GM21576 (cell line): ENCODE results near the gene NDUFS6.
"Not testable (repeated sequence)": the region's sequence is repeated elsewhere in the genome, so short reads cannot be mapped to it uniquely, and the experiment has no call there.

Experiments
- ATAC-seq: cut with Tn5 transposase; IDR thresholded peaks from one replicate; pipeline ENCODE4 v1.9.1; 2021; ENCODE audit warnings: mild to moderate bottlenecking, moderate library complexity; ENCODE audit not compliant: unreplicated experiment

NDUFS6 gene

DNA sequence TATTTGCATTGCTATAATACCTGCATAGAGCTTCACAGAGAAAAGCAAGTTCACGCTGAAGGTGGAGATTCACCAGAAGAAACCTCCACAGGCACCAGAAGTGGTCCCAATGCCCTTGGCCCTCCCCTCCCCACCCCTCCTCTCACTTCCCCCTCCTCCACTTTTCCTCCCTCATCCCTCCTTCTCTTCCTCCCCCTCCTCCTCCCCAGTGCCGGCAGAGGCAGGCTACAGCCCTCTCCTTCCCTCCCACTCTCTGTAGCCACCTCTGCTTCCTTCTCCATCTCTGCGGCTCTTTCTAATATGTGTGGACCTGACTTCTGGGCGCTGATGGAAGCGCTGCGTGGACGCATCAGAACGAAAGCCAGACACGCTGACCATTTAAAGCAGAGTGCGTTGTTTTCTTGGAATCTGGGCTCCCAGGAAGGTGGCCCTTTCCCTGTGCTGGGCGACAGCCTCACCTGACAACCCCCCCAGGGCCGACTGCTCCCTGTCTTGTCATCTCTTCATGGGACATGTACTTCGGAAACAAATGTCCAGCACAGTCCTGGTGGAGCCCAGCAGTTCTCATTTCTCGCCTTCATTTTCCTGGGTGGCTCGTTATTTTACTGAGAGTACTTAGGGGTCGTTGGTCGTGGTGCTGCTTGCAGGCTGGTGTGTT lies 29.5 kb downstream of the NDUFS6 start:
- ATAC-seq = no peak

DNA sequence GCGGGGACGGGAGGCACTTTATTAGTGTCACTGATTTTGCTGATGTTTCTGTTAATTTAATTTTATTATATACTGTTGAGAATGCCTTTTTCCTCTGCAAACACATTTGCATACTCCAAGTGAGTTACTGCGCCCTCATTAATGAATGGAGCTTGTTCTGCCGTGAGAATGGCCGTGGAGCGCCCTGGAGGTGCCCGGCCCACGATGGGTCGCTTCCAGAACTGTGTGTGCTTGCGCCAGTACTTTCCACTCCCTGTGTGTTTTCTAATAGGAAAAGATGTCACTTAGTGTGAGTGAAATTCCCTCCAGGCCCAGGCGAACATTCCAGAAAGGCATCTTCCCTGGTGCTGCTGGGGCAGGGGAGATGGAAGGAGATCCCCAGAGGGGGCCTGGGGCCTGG lies 30.1 kb downstream of the NDUFS6 start:
- ATAC-seq = no peak

DNA sequence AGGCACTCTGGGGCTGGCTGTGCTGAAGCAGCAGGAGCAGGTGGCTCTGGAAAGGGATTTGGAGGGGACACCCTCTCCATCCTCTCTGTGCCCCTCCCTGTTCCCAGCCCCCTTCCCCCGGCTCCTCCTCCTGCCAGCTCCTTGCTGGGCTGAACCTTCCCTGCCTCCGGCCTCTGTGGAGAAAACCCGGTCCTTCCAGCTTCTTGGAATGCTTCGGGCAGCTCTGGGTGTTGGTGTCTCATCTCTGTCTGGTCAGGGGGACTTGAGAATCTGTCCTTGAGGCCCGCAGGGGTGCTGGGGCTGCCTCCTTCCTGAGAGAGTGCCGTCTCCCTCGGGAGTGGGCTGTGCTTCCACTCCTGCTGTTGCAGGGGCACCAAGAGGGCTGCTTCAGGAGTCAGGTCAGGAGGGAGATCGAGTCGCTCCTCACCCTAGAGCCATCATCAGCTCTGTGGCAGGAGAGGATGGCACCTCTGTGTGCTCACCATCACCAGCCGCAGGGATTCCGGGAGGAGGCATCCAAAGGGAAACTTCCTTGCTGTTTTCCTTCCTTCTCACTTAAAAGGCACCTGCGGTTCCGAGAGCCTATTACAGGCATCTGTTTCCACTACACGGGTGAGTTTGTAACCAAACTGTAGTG lies 30.6 kb downstream of the NDUFS6 start:
- ATAC-seq = no peak

DNA sequence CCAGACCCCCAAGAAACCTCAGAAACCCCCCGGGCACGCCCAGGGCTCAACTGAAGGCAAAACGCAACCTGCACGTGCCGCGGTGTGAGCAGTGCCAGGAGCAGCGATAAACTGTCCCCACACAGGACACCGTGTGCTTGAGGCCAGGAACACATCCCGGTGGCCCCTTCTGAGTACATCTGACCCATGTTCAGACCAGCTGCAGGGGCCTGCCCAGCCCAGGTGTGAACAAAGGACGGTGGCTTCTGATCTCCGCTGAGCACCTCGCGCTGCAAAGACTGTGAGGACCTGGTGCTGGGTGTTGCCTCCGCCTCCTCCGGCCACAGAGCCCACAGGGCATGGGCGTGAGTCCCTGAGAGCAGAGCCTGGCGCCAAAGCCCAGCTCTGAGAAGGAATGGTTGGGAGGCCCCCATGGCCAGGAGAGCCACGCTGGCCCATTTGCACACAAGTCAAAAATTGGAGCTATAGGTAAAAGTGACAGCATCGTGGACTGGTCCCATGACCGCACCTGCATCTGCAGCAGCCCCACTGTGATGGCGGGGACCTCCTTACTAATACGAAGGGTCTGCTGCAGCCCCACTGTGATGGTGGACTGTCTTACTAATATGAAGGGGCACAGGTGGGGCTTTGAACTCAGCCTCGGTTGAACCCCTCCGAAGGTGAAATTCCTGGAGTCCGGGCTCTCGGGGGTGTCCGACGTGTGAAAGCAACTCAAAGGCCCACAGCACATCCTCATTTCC lies 31.5 kb downstream of the NDUFS6 start:
- ATAC-seq = no peak

DNA sequence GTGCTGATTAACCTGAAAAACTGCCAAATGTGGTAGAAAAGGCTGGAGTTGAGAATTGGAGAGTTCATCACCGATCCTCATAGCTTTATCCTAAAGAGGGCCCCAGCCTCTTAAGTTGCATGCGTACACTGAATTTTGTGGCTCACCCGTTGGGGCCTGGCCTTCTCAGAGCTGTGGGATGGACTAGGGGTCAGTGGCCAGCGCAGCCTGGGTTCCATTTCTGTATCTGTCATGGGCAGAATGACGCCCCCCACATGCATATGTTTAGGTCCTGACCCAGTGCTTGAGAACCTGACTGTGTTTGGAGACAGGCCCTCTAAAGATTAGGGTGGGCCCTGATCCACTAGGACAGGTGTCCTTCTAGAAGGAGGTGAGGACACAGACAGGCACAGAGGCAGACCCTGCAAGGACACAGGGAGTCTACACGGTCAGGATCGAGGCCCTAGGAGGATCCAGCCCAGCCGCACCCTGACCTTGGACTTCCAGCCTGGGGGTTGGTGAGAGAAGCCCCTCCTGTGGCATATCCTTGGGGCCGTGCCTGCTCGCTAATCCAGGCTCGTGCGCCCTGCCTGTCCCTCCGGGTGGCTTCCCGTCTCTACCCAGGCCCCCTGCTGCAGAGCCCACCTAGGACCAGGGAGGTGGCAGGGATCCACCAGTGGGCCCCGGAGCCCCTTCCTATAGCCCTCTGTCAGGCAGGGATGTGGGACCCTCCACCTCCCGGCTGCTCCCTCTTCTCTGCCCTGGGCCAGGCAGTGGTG lies 32.2 kb downstream of the NDUFS6 start:
- no peak for ATAC-seq

DNA sequence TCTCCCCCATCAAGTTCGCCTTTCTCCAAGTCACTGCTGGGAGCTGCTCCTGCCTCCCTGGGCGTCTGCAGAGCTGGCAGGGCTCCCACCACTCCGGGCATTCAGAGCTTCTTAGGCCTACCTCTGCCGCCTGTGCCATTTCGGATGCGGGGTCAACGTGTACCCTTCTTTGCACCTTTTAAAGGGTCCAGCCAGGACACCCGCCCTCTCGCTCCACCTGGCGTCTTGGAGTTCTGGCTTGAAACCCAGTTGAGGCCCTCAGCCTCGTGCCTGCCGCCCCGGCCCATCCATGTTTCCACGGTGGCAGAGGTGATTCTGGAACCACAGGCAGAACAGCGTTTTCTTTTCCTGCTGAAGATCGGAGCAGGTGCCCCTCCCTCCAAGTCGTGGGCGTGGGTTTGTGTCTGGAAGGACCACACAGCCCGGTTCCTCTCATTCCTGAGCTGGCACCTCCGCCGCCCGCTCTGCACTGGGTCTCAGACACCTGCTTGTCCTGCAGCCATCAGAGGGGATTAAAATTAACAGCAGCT lies 32.9 kb downstream of the NDUFS6 start:
- no peak for ATAC-seq

DNA sequence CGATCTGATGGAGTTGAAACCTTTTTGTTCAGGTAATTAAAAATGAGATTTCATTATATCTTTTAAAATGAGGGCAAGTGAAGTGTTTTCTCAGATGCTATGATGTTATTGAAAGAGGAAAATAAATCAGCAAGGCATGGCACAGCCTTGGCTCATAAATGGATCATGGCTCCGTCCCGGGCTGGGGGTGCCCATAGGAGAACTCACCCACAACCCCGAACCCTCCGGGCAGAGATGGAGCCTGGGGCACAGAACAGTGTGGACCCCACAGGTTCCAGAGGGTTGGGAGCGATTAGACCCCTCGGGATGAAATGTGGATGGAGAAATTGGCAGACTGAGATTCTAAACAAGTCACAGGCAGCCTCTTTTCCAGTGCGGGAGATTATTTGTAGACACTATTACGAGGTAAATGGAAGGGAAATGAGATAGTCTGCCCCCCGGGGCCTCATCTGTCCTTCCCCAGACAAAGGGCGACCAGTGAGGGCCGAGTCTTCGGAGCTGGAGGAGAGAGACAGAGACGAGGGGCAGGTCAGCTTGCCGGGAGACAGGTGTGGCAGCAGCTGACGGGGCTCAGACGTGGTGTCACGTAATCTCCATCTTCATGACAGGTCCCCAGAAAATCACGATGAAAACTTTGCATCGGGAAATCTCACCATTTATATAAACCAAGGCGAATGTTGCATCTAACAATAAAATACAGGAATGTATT lies 33.7 kb downstream of the NDUFS6 start:
- ATAC-seq = no peak

DNA sequence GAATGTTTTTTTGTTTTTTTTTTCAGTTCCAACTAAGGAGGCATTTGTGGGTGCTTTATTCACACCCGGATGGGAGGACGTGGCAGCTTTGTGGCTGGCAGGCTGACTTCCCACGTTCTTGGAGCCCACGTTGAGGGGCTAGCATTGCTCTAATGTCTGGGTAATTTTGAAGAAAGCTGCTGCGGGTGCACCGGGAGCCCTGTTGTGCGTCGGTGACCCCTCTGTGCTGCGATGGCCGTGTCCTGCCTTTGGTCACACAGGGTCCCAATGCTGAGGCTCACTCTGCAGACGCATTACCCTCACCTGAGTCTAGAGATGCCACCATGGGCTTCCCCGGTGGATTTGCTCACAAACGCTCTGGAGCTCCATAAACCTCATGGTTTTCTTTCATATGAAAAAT lies 34.2 kb downstream of the NDUFS6 start:
- no peak for ATAC-seq

DNA sequence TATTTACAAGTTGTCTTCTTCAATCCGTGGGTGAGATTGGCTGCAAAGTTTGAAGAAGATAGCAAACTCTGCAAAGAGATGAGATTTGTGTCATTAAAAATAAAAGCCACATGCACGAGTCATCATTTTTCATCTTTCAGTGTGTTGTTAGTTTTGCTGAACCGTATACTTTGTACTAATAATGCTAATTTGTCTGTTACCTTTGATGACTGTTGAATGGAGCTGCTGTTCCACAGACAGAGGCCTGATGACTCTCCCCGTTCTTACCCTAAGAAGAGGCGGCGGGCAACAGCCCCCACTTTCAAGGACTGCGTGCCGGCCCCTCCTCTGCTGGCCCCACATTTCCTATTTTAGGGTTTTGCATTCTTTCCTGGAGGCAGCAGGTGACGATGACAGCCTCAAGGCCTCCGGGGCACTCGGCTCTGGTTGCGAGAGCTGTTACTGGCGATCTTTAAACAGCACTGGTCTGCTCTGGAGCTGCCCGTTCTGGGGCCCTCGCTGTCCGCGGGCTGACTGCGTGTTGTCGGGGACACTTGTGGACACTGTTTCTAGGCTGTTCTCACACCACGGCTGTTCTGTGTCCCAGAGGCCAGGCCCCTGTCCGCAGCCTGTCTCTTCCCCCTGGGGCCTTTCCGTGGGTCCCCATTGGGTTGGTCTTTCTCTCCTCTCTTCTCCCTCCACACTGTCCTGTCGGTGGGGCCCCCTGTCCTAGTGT lies 35.1 kb downstream of the NDUFS6 start:
- no peak for ATAC-seq

DNA sequence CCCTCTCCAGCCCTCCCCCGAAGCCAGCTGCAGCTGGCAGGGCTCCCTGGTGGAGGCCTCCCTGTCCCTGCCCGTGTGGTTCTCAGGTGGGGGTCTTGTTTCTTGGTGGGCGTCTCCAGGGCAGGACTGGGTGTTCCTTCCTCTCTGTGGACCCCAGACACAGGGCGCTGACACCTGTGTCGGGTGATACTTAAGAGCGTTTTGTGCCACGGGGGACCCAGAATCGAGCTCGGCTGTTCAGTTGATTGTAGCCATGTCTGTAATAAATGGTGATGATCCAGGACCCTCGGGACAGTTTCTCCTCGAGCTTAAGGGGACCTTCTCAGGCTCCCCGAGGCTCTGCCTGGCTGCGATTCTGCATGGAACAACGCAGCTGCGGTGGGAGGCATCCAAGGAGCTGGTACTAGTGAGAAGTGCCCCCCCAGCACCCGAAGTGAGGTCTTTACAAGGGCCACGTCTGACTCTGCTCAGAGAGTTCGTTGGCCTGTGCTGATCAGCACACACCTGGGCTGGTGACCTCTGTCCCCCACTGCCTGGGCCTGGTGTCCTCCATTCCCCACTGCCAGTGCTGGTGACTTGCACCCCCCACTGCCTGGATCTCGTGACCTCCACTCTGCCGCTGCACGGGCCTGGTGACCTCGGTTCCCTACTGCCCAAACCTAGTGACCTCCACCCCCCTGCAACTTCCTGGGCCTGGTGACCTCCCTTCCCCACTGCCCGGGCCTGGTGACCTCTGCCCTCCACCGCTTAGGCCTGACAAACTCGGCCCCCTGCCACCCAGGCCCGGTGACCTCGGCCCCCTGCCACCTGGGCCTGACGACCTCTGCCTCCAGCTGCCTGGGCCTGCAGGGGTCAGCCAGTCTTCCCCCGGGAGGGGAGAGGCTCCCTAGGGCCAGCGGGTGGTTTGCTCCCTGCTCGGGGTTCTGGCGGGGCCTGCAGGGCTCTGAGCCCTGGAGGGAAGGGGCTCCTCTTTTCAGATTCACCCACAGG lies 36.0 kb downstream of the NDUFS6 start:
- no peak for ATAC-seq

DNA sequence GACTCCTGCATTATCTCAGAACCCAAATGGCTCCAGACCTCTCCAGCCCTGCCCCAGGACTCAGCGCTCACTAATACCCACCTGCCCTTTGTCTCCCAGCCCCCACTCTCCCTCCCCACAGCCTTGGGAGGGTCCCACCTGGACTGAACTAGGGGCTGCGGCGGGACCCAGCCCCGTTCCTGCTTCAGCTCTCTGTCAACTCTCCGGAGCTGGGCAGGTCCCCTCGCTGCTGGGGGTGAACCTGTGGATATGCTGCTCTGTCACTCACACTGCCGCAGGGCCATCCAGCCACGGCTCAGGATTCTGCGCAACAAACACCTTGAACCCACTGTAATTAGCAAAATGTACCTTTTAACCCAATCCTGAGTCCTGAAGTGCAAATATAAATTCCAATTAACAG lies 36.8 kb downstream of the NDUFS6 start:
- ATAC-seq = no peak

DNA sequence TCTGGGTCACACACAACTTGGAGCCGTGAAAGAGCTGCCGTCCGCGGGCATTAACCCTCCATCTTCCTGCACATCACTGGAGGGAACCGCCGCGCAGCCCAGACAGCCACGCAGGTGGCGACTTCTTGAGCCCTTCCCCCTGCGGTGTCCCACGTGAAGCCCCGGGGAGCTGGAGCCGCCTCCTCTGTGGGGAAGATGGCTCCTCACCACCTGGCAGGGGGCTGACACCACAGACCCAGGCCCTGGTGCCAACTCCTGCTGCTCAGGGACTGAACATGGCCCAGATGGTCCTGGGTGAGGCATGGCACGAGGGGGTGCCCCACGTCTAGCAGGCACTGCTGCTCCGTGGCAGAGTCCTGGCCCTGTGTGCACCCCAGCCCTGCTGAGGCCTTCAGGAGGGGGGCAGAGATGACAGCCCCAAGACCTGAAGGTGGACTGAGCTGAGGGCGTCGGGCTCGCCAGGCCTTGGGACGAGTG lies 38.9 kb downstream of the NDUFS6 start:
- no peak for ATAC-seq

DNA sequence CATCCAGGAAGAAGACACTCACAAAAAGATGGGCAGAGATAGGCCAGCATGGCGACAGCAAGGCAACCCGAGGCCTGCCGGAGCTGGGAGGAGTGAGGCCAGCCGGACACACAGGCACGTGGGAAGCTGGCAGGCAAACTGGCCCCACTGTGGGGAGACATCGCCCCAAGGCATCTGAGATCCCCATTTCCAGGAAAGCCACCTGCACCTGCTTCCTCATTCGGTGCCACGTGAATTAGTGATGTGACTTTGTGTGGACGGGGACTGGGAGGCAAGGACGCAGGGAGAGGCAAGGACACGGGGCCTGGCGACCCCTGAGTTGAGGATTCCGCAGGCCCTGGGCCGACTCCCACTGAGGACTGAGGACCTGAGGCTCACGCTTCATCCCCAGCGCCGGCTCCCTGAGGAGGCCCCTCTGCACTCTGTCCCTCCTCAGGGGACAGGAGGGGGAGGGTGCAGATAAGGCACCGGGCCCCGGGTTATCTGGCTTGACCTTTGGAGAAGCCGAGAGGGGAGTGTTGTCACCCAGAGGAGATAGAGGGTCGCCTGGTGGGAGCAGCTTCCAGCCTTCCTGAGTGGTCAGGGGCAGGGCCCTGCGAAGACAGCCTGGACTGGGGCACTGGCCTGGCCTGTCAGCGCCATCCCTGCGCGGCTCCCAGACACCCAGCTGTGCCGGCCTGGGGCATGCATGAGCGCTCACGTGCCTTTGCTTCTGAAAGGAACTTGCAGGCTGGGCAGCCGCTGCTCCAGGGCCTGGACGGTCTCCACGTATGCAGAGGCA lies 39.7 kb downstream of the NDUFS6 start:
- ATAC-seq = no peak

DNA sequence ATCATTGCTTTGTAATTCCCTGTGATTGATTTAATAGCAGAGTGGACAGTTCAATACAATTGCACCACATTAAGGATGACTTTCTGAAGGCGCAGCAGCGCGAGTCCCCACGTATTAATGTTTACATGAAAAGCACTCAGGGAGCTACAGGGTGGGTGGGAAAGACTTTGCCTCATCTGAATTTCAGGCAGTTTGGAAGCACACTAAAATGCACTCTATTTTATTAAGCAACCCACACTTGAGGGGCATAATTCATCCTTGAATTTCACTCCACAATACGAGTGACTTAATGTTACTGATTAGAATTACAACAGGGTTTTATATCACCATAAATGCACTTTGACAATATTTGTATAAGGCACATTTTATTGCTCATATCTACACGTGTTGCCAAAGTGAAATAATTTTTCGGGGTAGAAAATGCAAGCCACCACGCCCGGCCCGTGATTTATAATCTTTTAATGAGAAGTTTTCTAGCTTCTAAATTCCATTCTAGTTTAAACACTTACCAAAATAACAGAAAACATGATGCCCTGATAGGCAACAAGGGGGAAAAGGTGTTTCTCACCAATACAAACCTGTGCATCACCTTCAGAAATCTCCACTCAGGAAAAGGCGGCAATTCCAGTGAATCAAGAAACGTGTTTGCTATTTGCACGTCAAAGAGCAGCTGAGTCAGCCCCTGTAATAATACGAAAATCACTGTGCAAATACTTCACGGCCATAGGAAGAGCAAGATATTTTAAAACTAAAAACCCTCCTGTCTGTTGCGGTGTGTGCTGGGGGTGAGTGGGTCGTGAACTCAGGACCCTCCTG lies 41.0 kb downstream of the NDUFS6 start:
- ATAC-seq = no peak

DNA sequence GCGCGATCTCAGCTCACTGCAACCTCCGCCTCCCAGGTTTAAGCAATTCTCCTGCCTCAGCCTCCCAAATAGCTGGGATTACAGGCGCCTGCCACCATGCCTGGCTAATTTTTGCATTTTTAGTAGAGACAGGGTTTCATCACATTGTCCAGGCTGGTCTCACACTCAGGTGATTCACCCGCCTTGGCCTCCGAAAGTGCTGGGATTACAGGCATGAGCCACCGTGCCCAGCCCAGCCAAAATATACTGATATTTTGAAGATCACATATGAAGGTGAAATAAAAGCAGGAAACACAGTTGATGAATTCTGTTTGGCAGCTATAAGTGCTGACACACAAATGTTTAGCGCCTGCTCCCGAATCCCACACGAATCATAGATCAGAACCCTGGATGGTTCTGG lies 42.6 kb downstream of the NDUFS6 start:
- not testable (repeated sequence) for ATAC-seq

DNA sequence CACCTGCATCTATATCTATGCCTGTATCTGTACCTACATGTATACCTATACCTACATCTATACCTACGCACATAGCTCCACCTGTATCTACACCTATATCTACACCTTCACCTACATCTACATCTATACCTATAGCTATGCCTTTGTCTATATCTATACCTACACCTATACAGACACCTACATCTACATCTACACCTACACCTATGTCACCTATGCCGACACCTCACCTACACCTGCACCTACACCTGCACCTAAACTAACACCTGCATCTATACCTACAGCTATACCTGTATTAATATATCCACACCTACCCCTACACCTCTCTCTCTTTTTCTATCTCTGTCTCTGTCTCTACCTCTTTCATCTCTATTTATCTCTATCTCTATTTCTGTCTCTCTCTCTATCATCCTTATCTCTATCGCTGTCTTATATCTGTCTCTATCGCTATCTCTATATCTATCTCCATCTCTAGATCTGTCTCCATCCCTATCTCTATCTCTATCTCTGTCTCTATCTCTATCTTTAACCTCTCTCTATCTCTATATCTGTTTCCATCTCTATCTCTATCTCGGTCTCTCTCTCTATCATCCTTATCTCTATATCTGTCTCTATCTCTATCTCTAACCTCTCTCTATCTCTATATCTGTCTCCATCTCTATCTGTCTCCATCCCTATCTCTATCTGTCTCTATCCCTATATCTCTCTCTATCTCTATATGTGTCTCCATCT lies 43.7 kb downstream of the NDUFS6 start:
- ATAC-seq = no peak
